ENCODE results near the gene TSEN15. TPM values are rescaled to one million over a fixed set of nuclear protein-coding genes. Genes with fewer than 3 reads are reported as not detected.

Gene TSEN15
- total and polyA plus RNA-seq, 9 of the 15 experiments (the other 6 are each of a cell fraction or from before 2014, with no cell fraction given) = 25.6 to 121 (median 91.3) TPM

GRCh38 chr1:184031409-184032107 is 20.0 kb upstream of the TSEN15 start (continued):
- TF ChIP-seq HNRNPH1 (optimal IDR thresholded peaks at IDR 0.05; ENCODE audit: low read depth, low read length) (no peak), TRIM24 (IDR thresholded peaks at IDR 0.05) (peak; percentile 93 to 95), CEBPB (tag; IDR thresholded peaks at IDR 0.05) (peak; percentile 99), GTF3C2 (IDR thresholded peaks at IDR 0.05; ENCODE audit: borderline replicate concordance, extremely low read depth, insufficient read length) (no peak), SOX6 (IDR thresholded peaks at IDR 0.05) (peak; percentile 98), ZNF398 (CRISPR knock-in tag; IDR thresholded peaks at IDR 0.05) (peak; percentile 29; the same call in 1 of the 2 replicates)
- TF ChIP-seq, protein P1, sequence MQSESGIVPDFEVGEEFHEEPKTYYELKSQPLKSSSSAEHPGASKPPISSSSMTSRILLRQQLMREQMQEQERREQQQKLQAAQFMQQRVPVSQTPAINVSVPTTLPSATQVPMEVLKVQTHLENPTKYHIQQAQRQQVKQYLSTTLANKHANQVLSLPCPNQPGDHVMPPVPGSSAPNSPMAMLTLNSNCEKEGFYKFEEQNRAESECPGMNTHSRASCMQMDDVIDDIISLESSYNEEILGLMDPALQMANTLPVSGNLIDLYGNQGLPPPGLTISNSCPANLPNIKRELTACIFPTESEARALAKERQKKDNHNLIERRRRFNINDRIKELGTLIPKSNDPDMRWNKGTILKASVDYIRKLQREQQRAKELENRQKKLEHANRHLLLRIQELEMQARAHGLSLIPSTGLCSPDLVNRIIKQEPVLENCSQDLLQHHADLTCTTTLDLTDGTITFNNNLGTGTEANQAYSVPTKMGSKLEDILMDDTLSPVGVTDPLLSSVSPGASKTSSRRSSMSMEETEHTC (IDR thresholded peaks at IDR 0.05) = no peak
- TF ChIP-seq, protein P2, sequence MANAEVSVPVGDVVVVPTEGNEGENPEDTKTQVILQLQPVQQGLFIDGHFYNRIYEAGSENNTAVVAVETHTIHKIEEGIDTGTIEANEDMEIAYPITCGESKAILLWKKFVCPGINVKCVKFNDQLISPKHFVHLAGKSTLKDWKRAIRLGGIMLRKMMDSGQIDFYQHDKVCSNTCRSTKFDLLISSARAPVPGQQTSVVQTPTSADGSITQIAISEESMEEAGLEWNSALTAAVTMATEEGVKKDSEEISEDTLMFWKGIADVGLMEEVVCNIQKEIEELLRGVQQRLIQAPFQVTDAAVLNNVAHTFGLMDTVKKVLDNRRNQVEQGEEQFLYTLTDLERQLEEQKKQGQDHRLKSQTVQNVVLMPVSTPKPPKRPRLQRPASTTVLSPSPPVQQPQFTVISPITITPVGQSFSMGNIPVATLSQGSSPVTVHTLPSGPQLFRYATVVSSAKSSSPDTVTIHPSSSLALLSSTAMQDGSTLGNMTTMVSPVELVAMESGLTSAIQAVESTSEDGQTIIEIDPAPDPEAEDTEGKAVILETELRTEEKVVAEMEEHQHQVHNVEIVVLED (CRISPR knock-in tag; IDR thresholded peaks at IDR 0.05) = no peak
- TF ChIP-seq, protein P3, sequence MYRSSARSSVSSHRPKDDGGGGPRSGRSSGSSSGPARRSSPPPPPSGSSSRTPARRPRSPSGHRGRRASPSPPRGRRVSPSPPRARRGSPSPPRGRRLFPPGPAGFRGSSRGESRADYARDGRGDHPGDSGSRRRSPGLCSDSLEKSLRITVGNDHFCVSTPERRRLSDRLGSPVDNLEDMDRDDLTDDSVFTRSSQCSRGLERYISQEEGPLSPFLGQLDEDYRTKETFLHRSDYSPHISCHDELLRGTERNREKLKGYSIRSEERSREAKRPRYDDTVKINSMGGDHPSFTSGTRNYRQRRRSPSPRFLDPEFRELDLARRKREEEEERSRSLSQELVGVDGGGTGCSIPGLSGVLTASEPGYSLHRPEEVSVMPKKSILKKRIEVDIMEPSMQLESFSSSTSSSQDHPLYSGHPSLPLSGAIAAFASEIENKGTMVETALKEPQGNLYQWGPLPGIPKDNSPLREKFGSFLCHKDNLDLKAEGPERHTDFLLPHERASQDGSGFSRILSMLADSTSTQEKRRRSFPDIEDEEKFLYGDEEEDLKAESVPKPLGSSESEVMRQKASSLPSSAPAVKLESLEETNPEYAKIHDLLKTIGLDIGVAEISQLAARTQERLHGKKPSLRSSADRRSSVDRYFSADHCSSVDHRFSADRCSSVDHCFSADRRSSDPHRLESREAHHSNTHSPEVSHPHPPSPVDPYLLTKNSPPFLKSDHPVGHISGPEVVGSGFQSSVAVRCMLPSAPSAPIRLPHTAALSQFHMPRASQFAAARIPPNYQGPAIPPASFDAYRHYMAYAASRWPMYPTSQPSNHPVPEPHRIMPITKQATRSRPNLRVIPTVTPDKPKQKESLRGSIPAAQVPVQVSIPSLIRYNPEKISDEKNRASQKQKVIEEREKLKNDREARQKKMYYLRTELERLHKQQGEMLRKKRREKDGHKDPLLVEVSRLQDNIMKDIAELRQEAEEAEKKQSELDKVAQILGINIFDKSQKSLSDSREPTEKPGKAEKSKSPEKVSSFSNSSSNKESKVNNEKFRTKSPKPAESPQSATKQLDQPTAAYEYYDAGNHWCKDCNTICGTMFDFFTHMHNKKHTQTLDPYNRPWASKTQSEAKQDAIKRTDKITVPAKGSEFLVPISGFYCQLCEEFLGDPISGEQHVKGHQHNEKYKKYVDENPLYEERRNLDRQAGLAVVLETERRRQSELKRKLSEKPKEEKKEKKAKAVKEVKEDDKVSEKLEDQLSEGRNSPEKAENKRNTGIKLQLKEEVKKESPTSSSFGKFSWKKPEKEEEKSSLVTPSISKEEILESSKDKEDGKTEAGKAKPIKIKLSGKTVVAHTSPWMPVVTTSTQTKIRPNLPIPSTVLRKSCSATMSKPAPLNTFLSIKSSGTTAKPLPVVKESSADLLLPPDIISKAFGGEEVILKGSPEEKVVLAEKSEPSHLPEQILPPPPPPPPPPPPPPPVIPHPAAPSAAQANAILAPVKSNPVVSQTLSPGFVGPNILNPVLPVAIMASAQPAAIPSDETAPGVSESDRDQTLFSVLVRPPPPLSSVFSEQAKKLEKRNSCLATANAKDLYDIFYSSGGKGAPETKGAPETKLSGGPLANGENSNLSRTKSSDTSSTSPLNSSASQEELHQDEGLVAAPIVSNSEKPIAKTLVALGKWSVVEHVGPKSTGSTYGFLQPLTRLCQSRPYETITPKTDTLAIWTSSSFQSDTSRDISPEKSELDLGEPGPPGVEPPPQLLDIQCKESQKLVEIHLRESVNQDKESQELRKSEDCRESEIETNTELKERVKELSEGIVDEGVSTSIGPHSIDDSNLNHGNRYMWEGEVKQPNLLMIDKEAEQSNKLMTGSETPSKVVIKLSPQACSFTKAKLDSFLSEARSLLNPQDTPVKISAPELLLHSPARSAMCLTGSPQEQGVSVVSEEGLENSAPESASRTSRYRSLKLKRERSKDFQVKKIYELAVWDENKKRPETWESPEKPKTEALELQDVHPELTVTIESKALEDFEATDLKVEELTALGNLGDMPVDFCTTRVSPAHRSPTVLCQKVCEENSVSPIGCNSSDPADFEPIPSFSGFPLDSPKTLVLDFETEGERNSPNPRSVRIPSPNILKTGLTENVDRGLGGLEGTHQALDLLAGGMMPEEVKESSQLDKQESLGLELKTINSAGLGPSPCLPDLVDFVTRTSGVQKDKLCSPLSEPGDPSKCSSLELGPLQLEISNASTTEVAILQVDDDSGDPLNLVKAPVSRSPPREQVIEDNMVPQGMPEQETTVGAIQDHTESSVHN (IDR thresholded peaks at IDR 0.05; ENCODE audit: borderline replicate concordance in 1 of 2, low read depth in 1 of 2) = peak; percentile 59 to 78; a peak in 2 of 4 replicates

Data from K562 (cell line).